NK-92 (cell line): ENCODE results near the gene AREG.

ENCODE experiments used
- DNase-seq: peaks from one replicate; lab custom pipeline; 2025; ENCODE audit not compliant: unreplicated experiment; lab: John Stamatoyannopoulos, UW

AREG gene

GRCh38 chr4:74456849-74457395, 12.0 kb downstream of the AREG start:
- no peak for DNase-seq

GRCh38 chr4:74460833-74461232, 15.9 kb downstream of the AREG start:
- DNase-seq = no peak

- no peak for DNase-seq
Measured at GRCh38 chr4:74463123-74463522, 18.2 kb downstream of the AREG start.

GRCh38 chr4:74464291-74464690, 19.4 kb downstream of the AREG start:
- DNase-seq = no peak

- DNase-seq = no peak
Measured at GRCh38 chr4:74466242-74466641, 21.3 kb downstream of the AREG start.

GRCh38 chr4:74471264-74471663, 26.3 kb downstream of the AREG start:
- no peak for DNase-seq

GRCh38 chr4:74473155-74473811, 28.3 kb downstream of the AREG start:
- DNase-seq = no peak

- no peak for DNase-seq
Measured at GRCh38 chr4:74474345-74475090, 29.6 kb downstream of the AREG start.

- DNase-seq = no peak
Measured at GRCh38 chr4:74475091-74475800, 30.3 kb downstream of the AREG start.

GRCh38 chr4:74475946-74476345, 31.0 kb downstream of the AREG start:
- DNase-seq = no peak

GRCh38 chr4:74479009-74479408, 34.1 kb downstream of the AREG start:
- no peak for DNase-seq

GRCh38 chr4:74480267-74480666, 35.3 kb downstream of the AREG start:
- no peak for DNase-seq

- DNase-seq = no peak
Measured at GRCh38 chr4:74481891-74482609, 37.1 kb downstream of the AREG start.

- no peak for DNase-seq
Measured at GRCh38 chr4:74483226-74483911, 38.4 kb downstream of the AREG start.

GRCh38 chr4:74486905-74487304, 42.0 kb downstream of the AREG start:
- no peak for DNase-seq

GRCh38 chr4:74487771-74488170, 42.8 kb downstream of the AREG start:
- no peak for DNase-seq

- DNase-seq = no peak
Measured at GRCh38 chr4:74490736-74491135, 45.8 kb downstream of the AREG start.

GRCh38 chr4:74499986-74500781, 55.2 kb downstream of the AREG start:
- no peak for DNase-seq

GRCh38 chr4:74501579-74501978, 56.6 kb downstream of the AREG start:
- no peak for DNase-seq

GRCh38 chr4:74503580-74503979, 58.6 kb downstream of the AREG start:
- no peak for DNase-seq
